Embryonic facial prominence (tissue), 1 donor: Measurements from ENCODE around the gene FGGY.
"Not testable (repeated sequence)": the region's sequence is repeated elsewhere in the genome, so short reads cannot be mapped to it uniquely, and the experiment has no call there.

Experiments used
- DNase-seq: peaks from one replicate; pipeline ENCODE4 v3.0.0-alpha.2; 2016; ENCODE audit errors: extremely low spot score

The FGGY gene

GRCh38 chr1:59511476-59512465 lies 214.9 kb downstream of the FGGY start:
- no peak for DNase-seq

- DNase-seq = no peak
Observed at GRCh38 chr1:59512702-59513101, 215.8 kb downstream of the FGGY start.

GRCh38 chr1:59514061-59514909 lies 217.4 kb downstream of the FGGY start:
- DNase-seq = no peak

GRCh38 chr1:59516881-59517280 lies 220.0 kb downstream of the FGGY start:
- DNase-seq = no peak

- no peak for DNase-seq
Observed at GRCh38 chr1:59520194-59520593, 223.3 kb downstream of the FGGY start.

- DNase-seq = no peak
Observed at GRCh38 chr1:59520827-59521418, 224.0 kb downstream of the FGGY start.

- DNase-seq = no peak
Observed at GRCh38 chr1:59521456-59521855, 224.6 kb downstream of the FGGY start.

- DNase-seq = no peak
Observed at GRCh38 chr1:59522925-59523505, 226.1 kb downstream of the FGGY start.

GRCh38 chr1:59523745-59524450 lies 227.0 kb downstream of the FGGY start:
- DNase-seq = no peak

- no peak for DNase-seq
Observed at GRCh38 chr1:59526240-59526639, 229.3 kb downstream of the FGGY start.

GRCh38 chr1:59528471-59528870 lies 231.6 kb downstream of the FGGY start:
- no peak for DNase-seq

- no peak for DNase-seq
Observed at GRCh38 chr1:59528900-59529299, 232.0 kb downstream of the FGGY start.

- DNase-seq = no peak
Observed at GRCh38 chr1:59530119-59530518, 233.2 kb downstream of the FGGY start.

- no peak for DNase-seq
Observed at GRCh38 chr1:59532102-59532501, 235.2 kb downstream of the FGGY start.

- not testable (repeated sequence) for DNase-seq
Observed at GRCh38 chr1:59538476-59538875, 241.6 kb downstream of the FGGY start.

GRCh38 chr1:59539961-59540681 lies 243.2 kb downstream of the FGGY start:
- DNase-seq = no peak

GRCh38 chr1:59541161-59541560 lies 244.3 kb downstream of the FGGY start:
- no peak for DNase-seq

GRCh38 chr1:59541891-59542290 lies 245.0 kb downstream of the FGGY start:
- DNase-seq = no peak

- no peak for DNase-seq
Observed at GRCh38 chr1:59543211-59543668, 246.3 kb downstream of the FGGY start.

GRCh38 chr1:59544615-59545293 lies 247.9 kb downstream of the FGGY start:
- DNase-seq = no peak
